Activated T-cell treated with anti-CD3 and anti-CD28 coated beads, Interleukin-2, amount 50 U/mL, for 72 hours (primary cell): ENCODE data around the gene MAPK8. TPM values are rescaled to one million over a fixed set of nuclear protein-coding genes. Genes with fewer than 3 reads are reported as not detected.

ENCODE experiments used
- ATAC-seq, 2 donors: fragments of 150-1000 bp; cut with Tn5 transposase; replicated peaks in 1 of 2; 2 replicates each; pipeline ENCODE4 v1.10.0; 2021; ENCODE audit warnings: moderate library complexity in 2 of 2, mild to moderate bottlenecking in 1 of 2
- DNase-seq, 2 donors: peaks; one replicate each; pipeline ENCODE4 v3.0.0; 2021 to 2022; ENCODE audit warnings: mixed read lengths in 1 of 2
- H3K27ac Mint-ChIP-seq: one replicate; pipeline ENCODE4 v1.8.0; 2022; ENCODE audit warnings: mild to moderate bottlenecking, moderate library complexity, mixed read lengths
- H3K27me3 Mint-ChIP-seq: one replicate; pipeline ENCODE4 v1.8.0; 2022; ENCODE audit warnings: low read depth, mixed read lengths
- H3K36me3 Mint-ChIP-seq, 2 donors: one replicate each; pipeline ENCODE4 v1.8.0; 2022; ENCODE audit warnings: mixed read lengths in 2 of 2, mild to moderate bottlenecking in 1 of 2; ENCODE audit not compliant: insufficient read depth in 2 of 2
- H3K4me1 Mint-ChIP-seq: one replicate; pipeline ENCODE4 v1.8.0; 2022; ENCODE audit warnings: low read depth, mixed read lengths
- H3K4me3 Mint-ChIP-seq, 2 donors: one replicate each; pipeline ENCODE4 v1.8.0; 2022; ENCODE audit warnings: mild to moderate bottlenecking in 2 of 2, mixed read lengths in 2 of 2, moderate library complexity in 2 of 2
- H3K9me3 Mint-ChIP-seq, 2 donors: one replicate each; pipeline ENCODE4 v1.8.0; 2022; ENCODE audit warnings: mixed read lengths in 2 of 2
- total RNA-seq, 2 donors: library from RNA; stranded (reverse); gene quantifications; one replicate each; pipeline ENCODE4 v1.2.3, GENCODE V29; 2022

Gene MAPK8
- total RNA-seq, 2 donors from 2014 or later: 43.3 to 60.2 TPM

- DNase-seq (no peak), ATAC-seq (no peak)
- H3K4me1 Mint-ChIP-seq: no peaks in the 10 kb centered on the region
- H3K27ac Mint-ChIP-seq: no peak overlapping the region
- H3K4me3 Mint-ChIP-seq: no peak overlapping the region
- H3K9me3 Mint-ChIP-seq: no peaks in the 10 kb centered on the region
- no peaks in the 10 kb centered on the region for H3K27me3 Mint-ChIP-seq
- no peaks in the 10 kb centered on the region for H3K36me3 Mint-ChIP-seq
Measured at GRCh38 chr10:48446785-48447184, 140.3 kb downstream of the MAPK8 start.

GRCh38 chr10:48447356-48448215 lies 141.1 kb downstream of the MAPK8 start:
- Mint-ChIP-seq H3K4me1 (no peaks in the 10 kb centered on the region), H3K27ac (no peak overlapping the region), H3K9me3 (no peaks in the 10 kb centered on the region), H3K27me3 (no peaks in the 10 kb centered on the region), H3K4me3 (no peak overlapping the region), H3K36me3 (no peaks in the 10 kb centered on the region)
- DNase-seq (no peak), ATAC-seq (no peak)

GRCh38 chr10:48448796-48449195 lies 142.3 kb downstream of the MAPK8 start:
- Mint-ChIP-seq H3K27me3 (no peaks in the 10 kb centered on the region), H3K4me1 (no peaks in the 10 kb centered on the region), H3K9me3 (no peaks in the 10 kb centered on the region), H3K36me3 (no peaks in the 10 kb centered on the region), H3K27ac (no peak overlapping the region), H3K4me3 (no peak overlapping the region)
- no peak for DNase-seq
- ATAC-seq: no peak

- ATAC-seq (no peak), DNase-seq (no peak)
- H3K27ac Mint-ChIP-seq: no peak overlapping the region
- H3K27me3 Mint-ChIP-seq: no peaks in the 10 kb centered on the region
- no peaks in the 10 kb centered on the region for H3K4me1 Mint-ChIP-seq
- no peaks in the 10 kb centered on the region for H3K9me3 Mint-ChIP-seq
- no peak overlapping the region for H3K4me3 Mint-ChIP-seq
- no peaks in the 10 kb centered on the region for H3K36me3 Mint-ChIP-seq
Measured at GRCh38 chr10:48449501-48450232, 143.2 kb downstream of the MAPK8 start.

GRCh38 chr10:48450233-48450740 lies 143.8 kb downstream of the MAPK8 start:
- no peak for ATAC-seq
- no peaks in the 10 kb centered on the region for H3K4me1 Mint-ChIP-seq

GRCh38 chr10:48450741-48451466 lies 144.4 kb downstream of the MAPK8 start:
- H3K4me1 Mint-ChIP-seq: no peaks in the 10 kb centered on the region
- H3K4me3 Mint-ChIP-seq: no peak overlapping the region
- no peak overlapping the region for H3K27ac Mint-ChIP-seq
- DNase-seq: no peak
- ATAC-seq: no peak
- no peaks in the 10 kb centered on the region for H3K27me3 Mint-ChIP-seq
- no peaks in the 10 kb centered on the region for H3K36me3 Mint-ChIP-seq
- H3K9me3 Mint-ChIP-seq: no peaks in the 10 kb centered on the region

More at GRCh38 chr10:48450233-48450740, 143.8 kb downstream of the MAPK8 start:
- Mint-ChIP-seq H3K4me3 (no peak overlapping the region), H3K36me3 (no peaks in the 10 kb centered on the region), H3K9me3 (no peaks in the 10 kb centered on the region), H3K27ac (no peak overlapping the region), H3K27me3 (no peaks in the 10 kb centered on the region)
- no peak for DNase-seq

- no peak for DNase-seq
- Mint-ChIP-seq H3K9me3 (no peaks in the 10 kb centered on the region), H3K27ac (no peak overlapping the region), H3K36me3 (no peaks in the 10 kb centered on the region), H3K4me1 (no peaks in the 10 kb centered on the region), H3K27me3 (no peaks in the 10 kb centered on the region), H3K4me3 (no peak overlapping the region)
- ATAC-seq: no peak
Measured at GRCh38 chr10:48451969-48452878, 145.7 kb downstream of the MAPK8 start.

- H3K4me1 Mint-ChIP-seq: no peaks in the 10 kb centered on the region
- DNase-seq (no peak), ATAC-seq (no peak)
- H3K4me3 Mint-ChIP-seq: no peak overlapping the region
- no peak overlapping the region for H3K27ac Mint-ChIP-seq
- H3K27me3 Mint-ChIP-seq: no peaks in the 10 kb centered on the region
- no peaks in the 10 kb centered on the region for H3K9me3 Mint-ChIP-seq
- H3K36me3 Mint-ChIP-seq: no peaks in the 10 kb centered on the region
Measured at GRCh38 chr10:48452879-48453412, 146.5 kb downstream of the MAPK8 start.

- ATAC-seq (no peak), DNase-seq (no peak)
- H3K4me1 Mint-ChIP-seq: no peaks in the 10 kb centered on the region
- H3K27me3 Mint-ChIP-seq: no peaks in the 10 kb centered on the region
- H3K4me3 Mint-ChIP-seq: no peak overlapping the region
- H3K9me3 Mint-ChIP-seq: no peaks in the 10 kb centered on the region
- H3K36me3 Mint-ChIP-seq: no peaks in the 10 kb centered on the region
- no peak overlapping the region for H3K27ac Mint-ChIP-seq
Measured at GRCh38 chr10:48453451-48454301, 147.2 kb downstream of the MAPK8 start.

- Mint-ChIP-seq H3K4me3 (no peak overlapping the region), H3K36me3 (no peaks in the 10 kb centered on the region), H3K27me3 (no peaks in the 10 kb centered on the region), H3K9me3 (no peaks in the 10 kb centered on the region), H3K4me1 (no peaks in the 10 kb centered on the region), H3K27ac (no peak overlapping the region)
- DNase-seq (no peak), ATAC-seq (no peak)
Measured at GRCh38 chr10:48454302-48455054, 148.0 kb downstream of the MAPK8 start.

GRCh38 chr10:48455055-48455391 lies 148.5 kb downstream of the MAPK8 start:
- H3K4me1 Mint-ChIP-seq: no peaks in the 10 kb centered on the region
- H3K9me3 Mint-ChIP-seq: no peaks in the 10 kb centered on the region
- H3K4me3 Mint-ChIP-seq: no peak overlapping the region
- ATAC-seq (no peak), DNase-seq (no peak)
- H3K27ac Mint-ChIP-seq: no peak overlapping the region
- no peaks in the 10 kb centered on the region for H3K27me3 Mint-ChIP-seq
- H3K36me3 Mint-ChIP-seq: no peaks in the 10 kb centered on the region
